Fibroblast of pulmonary artery (primary cell): ENCODE results near the gene NOS3.

Source experiments
- DNase-seq: peaks from one replicate; pipeline ENCODE4 v3.0.0-alpha.2; 2010; ENCODE audit warnings: low read depth
- H3K4me3 ChIP-seq: replicated peaks from 2 replicates; pipeline ENCODE4 v1.5.1; 2011; ENCODE audit warnings: low read depth, mild to moderate bottlenecking, control low read depth, low read length, moderate library complexity
- CTCF ChIP-seq: IDR thresholded peaks from 2 replicates; pipeline ENCODE4 v1.5.1; 2011; ENCODE audit warnings: mild to moderate bottlenecking, control low read depth, low read length, inconsistent platforms; ENCODE audit errors: missing control alignments

The NOS3 gene

GRCh38 chr7:150997075-150997511 lies 6.3 kb downstream of the NOS3 start:
- no peak overlapping the region for H3K4me3 ChIP-seq
- no peak for TF ChIP-seq CTCF

GRCh38 chr7:150997817-150998216 lies 7.0 kb downstream of the NOS3 start:
- no peak overlapping the region for H3K4me3 ChIP-seq
- TF ChIP-seq CTCF: no peak
- no peak for DNase-seq

More at GRCh38 chr7:150997075-150997511, 6.3 kb downstream of the NOS3 start:
- DNase-seq: no peak

DNA sequence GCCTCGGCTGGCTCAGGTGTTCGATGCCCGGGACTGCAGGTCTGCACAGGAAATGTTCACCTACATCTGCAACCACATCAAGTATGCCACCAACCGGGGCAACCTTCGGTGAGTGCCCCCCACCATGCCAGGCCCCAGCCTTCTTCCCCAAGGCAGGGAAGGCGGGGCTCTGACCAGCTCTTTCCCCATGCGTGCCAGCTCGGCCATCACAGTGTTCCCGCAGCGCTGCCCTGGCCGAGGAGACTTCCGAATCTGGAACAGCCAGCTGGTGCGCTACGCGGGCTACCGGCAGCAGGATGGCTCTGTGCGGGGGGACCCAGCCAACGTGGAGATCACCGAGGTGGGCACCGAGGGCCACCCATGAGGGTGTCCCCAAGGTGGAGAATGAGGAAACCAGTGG lies 7.5 kb downstream of the NOS3 start:
- no peak overlapping the region for H3K4me3 ChIP-seq
- DNase-seq: no peak
- TF ChIP-seq CTCF: no peak

GRCh38 chr7:150999001-150999400 lies 8.2 kb downstream of the NOS3 start:
- DNase-seq: no peak
- no peak overlapping the region for H3K4me3 ChIP-seq
- TF ChIP-seq CTCF: no peak

DNA sequence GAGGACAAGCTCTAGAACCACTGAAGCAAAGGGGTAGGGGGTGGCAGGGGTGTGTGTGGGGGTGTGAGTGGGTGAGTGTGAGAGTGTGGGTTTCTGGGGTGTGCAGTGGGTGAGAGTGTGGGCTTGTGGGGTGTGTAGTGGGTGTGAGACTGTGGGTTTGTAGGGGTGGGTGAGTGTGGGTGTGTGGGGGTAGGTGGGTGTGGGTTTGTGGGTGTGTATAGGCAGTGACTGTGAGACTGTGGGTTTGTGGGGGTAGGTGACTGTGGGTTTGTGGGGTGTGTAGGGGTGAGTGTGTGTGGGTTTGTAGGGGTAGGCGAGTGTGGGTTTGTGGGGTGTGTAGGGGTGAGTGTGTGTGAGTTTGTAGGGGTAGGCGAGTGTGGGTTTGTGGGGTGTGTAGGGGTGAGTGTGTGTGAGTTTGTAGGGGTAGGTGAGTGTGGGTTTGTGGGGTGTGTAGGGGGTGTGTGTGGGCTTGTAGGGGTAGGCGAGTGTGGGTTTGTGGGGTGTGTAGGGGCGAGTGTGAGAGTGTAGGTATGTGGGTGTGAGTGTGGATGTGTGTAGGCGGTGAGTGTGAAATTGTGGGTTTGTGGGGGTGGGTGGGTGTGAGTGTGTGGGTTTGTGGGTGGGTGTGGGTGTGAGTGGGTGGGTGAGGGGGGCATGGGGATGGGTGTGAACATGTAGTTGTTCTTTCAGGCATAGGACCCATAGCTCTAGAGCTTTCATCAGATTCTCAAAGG lies 8.8 kb downstream of the NOS3 start:
- TF ChIP-seq CTCF: no peak
- DNase-seq: no peak
- no peak overlapping the region for H3K4me3 ChIP-seq

- DNase-seq: no peak
- TF ChIP-seq CTCF: no peak
- no peak overlapping the region for H3K4me3 ChIP-seq
Observed at GRCh38 chr7:151000897-151001495, 10.2 kb downstream of the NOS3 start.
